ENCODE data around the gene LONRF2.

LONRF2 gene

GRCh38 chr2:100265226-100265625 is 57.1 kb downstream of the LONRF2 start:
- no peak overlapping the region for H2BK12ac ChIP-seq (ENCODE audit: low read length in 2 of 2)

GRCh38 chr2:100264651-100265050 is 57.6 kb downstream of the LONRF2 start:
- peak overlapping the region in 1 of 2 experiments; percentile 54 for H3K23ac ChIP-seq (ENCODE audit: low read length in 2 of 2)
- no peak for DNase-seq
- WGBS, result 89% methylated on average over 2 of the region's 4 CpGs
- peaks cover 3% of the 10 kb centered on the region for H3K4me1 ChIP-seq (ENCODE audit: control insufficient read depth, insufficient read depth, low read depth, low read length)
- H3K36me3 ChIP-seq (ENCODE audit: control insufficient read depth in 1 of 2, insufficient read depth in 2 of 2, low read depth in 1 of 2, low read length in 2 of 2), result peaks cover 0 to 2% of the 10 kb centered on the region in 2 experiments
- H3K4me3 ChIP-seq (ENCODE audit: insufficient read depth in 1 of 2, low read depth in 1 of 2, low read length in 2 of 2), result no peak overlapping the region
- H3K9me3 ChIP-seq (ENCODE audit: control insufficient read depth, low read length), result no peaks in the 10 kb centered on the region
- peak overlapping the region in 1 of 2 experiments; percentile 20 for H3K14ac ChIP-seq (ENCODE audit: low read length in 2 of 2)
- no peak overlapping the region for H2BK15ac ChIP-seq (ENCODE audit: low read depth, poor library complexity, severe bottlenecking)
- no peak overlapping the region for H2BK120ac ChIP-seq (ENCODE audit: low read depth, low read length)
- no peak overlapping the region for H3K4me2 ChIP-seq (ENCODE audit: low read length, poor library complexity, severe bottlenecking)
- peaks cover 0 to 32% of the 10 kb centered on the region in 2 experiments for H3K27me3 ChIP-seq (ENCODE audit: control insufficient read depth in 1 of 2, insufficient read depth in 1 of 2, low read length in 2 of 2)
- no peak overlapping the region for H3K27ac ChIP-seq (ENCODE audit: low read length, poor library complexity, severe bottlenecking)
- H3K79me1 ChIP-seq (replicated peaks; ENCODE audit: low read length, poor library complexity, severe bottlenecking), result no peaks in the 10 kb centered on the region
- no peak overlapping the region for H2AFZ ChIP-seq (ENCODE audit: low read depth, low read length)
- H3K4ac ChIP-seq (ENCODE audit: low read depth in 1 of 2, low read length in 2 of 2), result no peak overlapping the region
- H4K8ac ChIP-seq (ENCODE audit: low read length), result no peak overlapping the region
- no peak overlapping the region for H2AK5ac ChIP-seq (ENCODE audit: low read length, severe bottlenecking)
- no peak overlapping the region for H2BK5ac ChIP-seq (ENCODE audit: low read depth, low read length, poor library complexity, severe bottlenecking)
- H3K9ac ChIP-seq (ENCODE audit: low read length), result no peak overlapping the region
- H4K91ac ChIP-seq (ENCODE audit: low read length), result no peak overlapping the region
- H3K18ac ChIP-seq (ENCODE audit: low read depth in 1 of 2, low read length in 2 of 2), result peak overlapping the region in 1 of 2 experiments; percentile 48
- peak overlapping the region in 1 of 2 experiments; percentile 27 for H2BK12ac ChIP-seq (ENCODE audit: low read length in 2 of 2)

More at GRCh38 chr2:100265226-100265625, 57.1 kb downstream of the LONRF2 start:
- peaks cover 0 to 35% of the 10 kb centered on the region in 2 experiments for H3K27me3 ChIP-seq (ENCODE audit: control insufficient read depth in 1 of 2, insufficient read depth in 1 of 2, low read length in 2 of 2)
- peaks cover 0 to 2% of the 10 kb centered on the region in 2 experiments for H3K36me3 ChIP-seq (ENCODE audit: control insufficient read depth in 1 of 2, insufficient read depth in 2 of 2, low read depth in 1 of 2, low read length in 2 of 2)
- no peaks in the 10 kb centered on the region for H3K9me3 ChIP-seq (ENCODE audit: control insufficient read depth, low read length)
- H3K27ac ChIP-seq (ENCODE audit: low read length, poor library complexity, severe bottlenecking), result no peak overlapping the region
- H3K79me1 ChIP-seq (replicated peaks; ENCODE audit: low read length, poor library complexity, severe bottlenecking), result no peaks in the 10 kb centered on the region
- no peak overlapping the region for H3K4me3 ChIP-seq (ENCODE audit: insufficient read depth in 1 of 2, low read depth in 1 of 2, low read length in 2 of 2)
- no peak overlapping the region for H3K9ac ChIP-seq (ENCODE audit: low read length)
- H3K23ac ChIP-seq (ENCODE audit: low read length in 2 of 2), result no peak overlapping the region
- no peak overlapping the region for H2AK5ac ChIP-seq (ENCODE audit: low read length, severe bottlenecking)
- H2AFZ ChIP-seq (ENCODE audit: low read depth, low read length), result no peak overlapping the region
- no peak overlapping the region for H4K8ac ChIP-seq (ENCODE audit: low read length)
- 95% methylated on average over 9 of the region's 9 CpGs for WGBS
- H3K4me1 ChIP-seq (ENCODE audit: control insufficient read depth, insufficient read depth, low read depth, low read length), result peaks cover 5% of the 10 kb centered on the region
- no peak overlapping the region for H3K4me2 ChIP-seq (ENCODE audit: low read length, poor library complexity, severe bottlenecking)
- H3K4ac ChIP-seq (ENCODE audit: low read depth in 1 of 2, low read length in 2 of 2), result peak overlapping the region in 1 of 2 experiments; percentile 26
- no peak overlapping the region for H2BK15ac ChIP-seq (ENCODE audit: low read depth, poor library complexity, severe bottlenecking)
- no peak overlapping the region for H4K91ac ChIP-seq (ENCODE audit: low read length)
- no peak overlapping the region for H3K18ac ChIP-seq (ENCODE audit: low read depth in 1 of 2, low read length in 2 of 2)
- no peak overlapping the region for H2BK5ac ChIP-seq (ENCODE audit: low read depth, low read length, poor library complexity, severe bottlenecking)
- no peak overlapping the region for H2BK120ac ChIP-seq (ENCODE audit: low read depth, low read length)
- DNase-seq, result no peak
- peak overlapping the region in 1 of 2 experiments; percentile 62 for H3K14ac ChIP-seq (ENCODE audit: low read length in 2 of 2)

GRCh38 chr2:100264121-100264520 is 58.2 kb downstream of the LONRF2 start:
- H2BK12ac ChIP-seq (ENCODE audit: low read length in 2 of 2), result no peak overlapping the region
- no peak for DNase-seq
- H3K4ac ChIP-seq (ENCODE audit: low read depth in 1 of 2, low read length in 2 of 2), result no peak overlapping the region
- no peak overlapping the region for H4K91ac ChIP-seq (ENCODE audit: low read length)
- no peak overlapping the region for H3K4me3 ChIP-seq (ENCODE audit: insufficient read depth in 1 of 2, low read depth in 1 of 2, low read length in 2 of 2)
- H3K9ac ChIP-seq (ENCODE audit: low read length), result no peak overlapping the region
- H3K14ac ChIP-seq (ENCODE audit: low read length in 2 of 2), result no peak overlapping the region
- H3K27ac ChIP-seq (ENCODE audit: low read length, poor library complexity, severe bottlenecking), result no peak overlapping the region
- H3K18ac ChIP-seq (ENCODE audit: low read depth in 1 of 2, low read length in 2 of 2), result peak overlapping the region in 1 of 2 experiments; percentile 35
- H3K79me1 ChIP-seq (replicated peaks; ENCODE audit: low read length, poor library complexity, severe bottlenecking), result no peaks in the 10 kb centered on the region
- H4K8ac ChIP-seq (ENCODE audit: low read length), result no peak overlapping the region
- peaks cover 0 to 32% of the 10 kb centered on the region in 2 experiments for H3K27me3 ChIP-seq (ENCODE audit: control insufficient read depth in 1 of 2, insufficient read depth in 1 of 2, low read length in 2 of 2)
- H3K9me3 ChIP-seq (ENCODE audit: control insufficient read depth, low read length), result no peaks in the 10 kb centered on the region
- H3K4me2 ChIP-seq (ENCODE audit: low read length, poor library complexity, severe bottlenecking), result no peak overlapping the region
- no peak overlapping the region for H2AFZ ChIP-seq (ENCODE audit: low read depth, low read length)
- 90% methylated on average over 8 of the region's 8 CpGs for WGBS
- no peak overlapping the region for H2AK5ac ChIP-seq (ENCODE audit: low read length, severe bottlenecking)
- no peak overlapping the region for H2BK120ac ChIP-seq (ENCODE audit: low read depth, low read length)
- H3K4me1 ChIP-seq (ENCODE audit: control insufficient read depth, insufficient read depth, low read depth, low read length), result peaks cover 3% of the 10 kb centered on the region
- H3K36me3 ChIP-seq (ENCODE audit: control insufficient read depth in 1 of 2, insufficient read depth in 2 of 2, low read depth in 1 of 2, low read length in 2 of 2), result peaks cover 0 to 2% of the 10 kb centered on the region in 2 experiments
- no peak overlapping the region for H2BK5ac ChIP-seq (ENCODE audit: low read depth, low read length, poor library complexity, severe bottlenecking)
- no peak overlapping the region for H3K23ac ChIP-seq (ENCODE audit: low read length in 2 of 2)
- H2BK15ac ChIP-seq (ENCODE audit: low read depth, poor library complexity, severe bottlenecking), result peak overlapping the region; percentile 4

- Histone ChIP-seq H2BK120ac (ENCODE audit: low read depth, low read length) (no peak overlapping the region), H2BK12ac (ENCODE audit: low read length in 2 of 2) (peak overlapping the region in 1 of 2 experiments; percentile 61), H3K4me3 (ENCODE audit: insufficient read depth in 1 of 2, low read depth in 1 of 2, low read length in 2 of 2) (no peak overlapping the region), H3K79me1 (replicated peaks; ENCODE audit: low read length, poor library complexity, severe bottlenecking) (no peaks in the 10 kb centered on the region), H3K23ac (ENCODE audit: low read length in 2 of 2) (no peak overlapping the region), H3K36me3 (ENCODE audit: control insufficient read depth in 1 of 2, insufficient read depth in 2 of 2, low read depth in 1 of 2, low read length in 2 of 2) (peaks cover 0 to 2% of the 10 kb centered on the region in 2 experiments), H3K14ac (ENCODE audit: low read length in 2 of 2) (no peak overlapping the region), H3K9ac (ENCODE audit: low read length) (no peak overlapping the region), H4K8ac (ENCODE audit: low read length) (peak overlapping the region; percentile 10), H2AK5ac (ENCODE audit: low read length, severe bottlenecking) (no peak overlapping the region), H3K27ac (ENCODE audit: low read length, poor library complexity, severe bottlenecking) (no peak overlapping the region), H3K4ac (ENCODE audit: low read depth in 1 of 2, low read length in 2 of 2) (no peak overlapping the region), H2BK5ac (ENCODE audit: low read depth, low read length, poor library complexity, severe bottlenecking) (no peak overlapping the region), H2BK15ac (ENCODE audit: low read depth, poor library complexity, severe bottlenecking) (no peak overlapping the region), H3K18ac (ENCODE audit: low read depth in 1 of 2, low read length in 2 of 2) (no peak overlapping the region), H2AFZ (ENCODE audit: low read depth, low read length) (peak overlapping the region; percentile 88), H3K27me3 (ENCODE audit: control insufficient read depth in 1 of 2, insufficient read depth in 1 of 2, low read length in 2 of 2) (peaks cover 0 to 32% of the 10 kb centered on the region in 2 experiments), H4K91ac (ENCODE audit: low read length) (no peak overlapping the region), H3K4me1 (ENCODE audit: control insufficient read depth, insufficient read depth, low read depth, low read length) (peaks cover 8% of the 10 kb centered on the region), H3K4me2 (ENCODE audit: low read length, poor library complexity, severe bottlenecking) (peak overlapping the region; percentile 37), H3K9me3 (ENCODE audit: control insufficient read depth, low read length) (no peaks in the 10 kb centered on the region)
- whole genome bisulfite sequencing, result 2% methylated on average over 13 of the region's 13 CpGs
- peak; percentile 74 for DNase-seq
Measured at GRCh38 chr2:100262555-100263320, 59.6 kb downstream of the LONRF2 start.

Measured in mesenchymal stem cell (in vitro differentiated cells and primary cell).